Left ventricle myocardium inferior (tissue), 1 donor: Measurements from ENCODE around the gene USP21. TPM values are rescaled to one million over a fixed set of nuclear protein-coding genes. Genes with fewer than 3 reads are reported as not detected.

ENCODE experiments used
- DNase-seq: peaks from one replicate; pipeline ENCODE4 v3.0.0-alpha.2; 2020
- H3K27ac ChIP-seq: fragments of 200-600 bp; replicated peaks from 2 replicates; pipeline ENCODE4 v1.8.0; 2021
- H3K27me3 ChIP-seq: fragments of 200-600 bp; 2 replicates; pipeline ENCODE4 v1.8.0; 2021; ENCODE audit warnings: low read depth
- H3K36me3 ChIP-seq: fragments of 200-600 bp; 2 replicates; pipeline ENCODE4 v1.8.0; 2021
- H3K4me1 ChIP-seq: fragments of 200-600 bp; 2 replicates; pipeline ENCODE4 v1.8.0; 2021
- H3K4me3 ChIP-seq: fragments of 200-600 bp; 2 replicates; pipeline ENCODE4 v1.8.0; 2021; ENCODE audit warnings: mild to moderate bottlenecking, moderate library complexity
- H3K9me3 ChIP-seq: fragments of 200-600 bp; replicated peaks from 2 replicates; pipeline ENCODE4 v1.8.0; 2021
- CTCF ChIP-seq: fragments of 200-600 bp; IDR thresholded peaks from 2 replicates; pipeline ENCODE4 v1.8.0; 2021; ENCODE audit warnings: antibody characterized with exemption, mild to moderate bottlenecking, borderline replicate concordance
- intact Hi-C: fragments of 100-400 bp; cut with micrococcal nuclease; formaldehyde crosslinking; loops from one replicate; pipeline ENCODE4 v1.11.0; 2022
- total RNA-seq: library from RNA; stranded (reverse); fragmentation: NEBNext Ultra II Directional; extraction: Animal tissue kit (Norgen Biotek cat#: 25700); gene quantifications from one replicate; pipeline ENCODE4 v1.2.1, GENCODE V29; 2021
- donor health status: DM: no; HTN: yes; CAD: no; lungs with severe emphysema.

Gene USP21
- total RNA-seq, 1 donor from 2014 or later = 20.0 TPM

GRCh38 chr1:161166669-161167548 lies 7.6 kb downstream of the USP21 start:
- Histone ChIP-seq H3K36me3 (peaks cover 56% of the 10 kb centered on the region), H3K4me3 (peak overlapping the region; percentile 80), H3K27me3 (no peaks in the 10 kb centered on the region), H3K4me1 (peaks cover 34% of the 10 kb centered on the region), H3K9me3 (no peaks in the 10 kb centered on the region), H3K27ac (peak overlapping the region; percentile 91)
- intact Hi-C loops = no loop called here
- no peak for DNase-seq
- TF ChIP-seq CTCF = no peak

GRCh38 chr1:161168906-161169305 lies 9.6 kb downstream of the USP21 start:
- intact Hi-C loops = no loop called here
- peaks cover 60% of the 10 kb centered on the region for H3K36me3 ChIP-seq
- DNase-seq = no peak
- no peaks in the 10 kb centered on the region for H3K27me3 ChIP-seq
- peaks cover 50% of the 10 kb centered on the region for H3K4me1 ChIP-seq
- H3K4me3 ChIP-seq = no peak overlapping the region
- H3K27ac ChIP-seq = no peak overlapping the region
- H3K9me3 ChIP-seq = no peaks in the 10 kb centered on the region
- TF ChIP-seq CTCF = no peak

DNA sequence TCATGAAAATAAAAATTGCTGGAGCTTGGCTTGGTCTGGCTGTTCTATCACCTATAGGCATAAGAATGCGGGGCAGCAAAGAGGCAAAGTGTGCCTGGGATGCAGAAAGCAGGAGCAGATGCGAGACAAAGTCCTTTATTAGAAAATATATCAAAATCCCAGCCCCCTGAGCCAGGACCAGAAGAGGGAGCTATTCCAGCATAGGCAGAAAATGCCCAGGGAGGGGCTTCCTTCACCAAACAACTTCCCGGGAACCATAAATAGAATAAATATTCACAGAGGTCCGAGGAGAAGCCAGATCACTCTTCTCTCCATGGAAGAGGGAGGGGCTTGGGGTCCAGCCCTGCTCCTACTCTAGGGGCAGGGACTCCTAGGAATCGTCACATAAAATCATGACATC lies 11.9 kb downstream of the USP21 start:
- intact Hi-C loops = no loop called here
- Histone ChIP-seq H3K27ac (peak overlapping the region; percentile 34), H3K27me3 (no peaks in the 10 kb centered on the region), H3K4me1 (peaks cover 43% of the 10 kb centered on the region), H3K9me3 (no peaks in the 10 kb centered on the region), H3K36me3 (peaks cover 69% of the 10 kb centered on the region), H3K4me3 (no peak overlapping the region)
- TF ChIP-seq CTCF = peak; percentile 11
- no peak for DNase-seq

- TF ChIP-seq CTCF = no peak
- H3K27ac ChIP-seq = peak overlapping the region; percentile 34
- DNase-seq = no peak
- intact Hi-C loops = no loop called here
- H3K36me3 ChIP-seq = peaks cover 69% of the 10 kb centered on the region
- no peaks in the 10 kb centered on the region for H3K9me3 ChIP-seq
- H3K4me3 ChIP-seq = no peak overlapping the region
- peaks cover 44% of the 10 kb centered on the region for H3K4me1 ChIP-seq
- H3K27me3 ChIP-seq = no peaks in the 10 kb centered on the region
Observed at GRCh38 chr1:161171696-161172095, 12.4 kb downstream of the USP21 start.

DNA sequence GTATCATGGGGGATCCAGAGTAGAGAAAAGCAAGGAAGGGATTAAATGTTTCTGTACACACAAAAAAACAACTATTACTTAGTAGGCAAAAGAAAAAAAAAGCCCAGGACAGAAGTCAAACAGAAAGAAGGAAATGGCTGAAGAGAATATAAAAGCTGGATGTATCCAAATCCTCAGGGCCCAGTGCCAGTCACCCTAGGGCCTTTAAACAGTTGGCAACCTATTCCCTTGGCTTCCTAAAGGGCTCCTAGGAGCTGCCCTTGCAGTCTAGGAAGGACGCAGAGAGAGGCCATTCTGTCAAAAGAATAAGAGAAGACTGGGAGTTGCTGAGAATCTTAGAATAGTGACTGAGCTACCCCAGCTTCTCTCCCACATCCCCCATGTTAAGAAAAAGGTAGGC lies 13.0 kb downstream of the USP21 start:
- Histone ChIP-seq H3K9me3 (no peaks in the 10 kb centered on the region), H3K36me3 (peaks cover 69% of the 10 kb centered on the region), H3K27me3 (no peaks in the 10 kb centered on the region), H3K4me1 (peaks cover 44% of the 10 kb centered on the region), H3K4me3 (no peak overlapping the region), H3K27ac (peak overlapping the region; percentile 34)
- TF ChIP-seq CTCF = no peak
- intact Hi-C loops = no loop called here
- no peak for DNase-seq
